ENCODE data around the gene BICDL2.

- TF ChIP-seq POLR2AphosphoS5 (IDR thresholded peaks at IDR 0.05; ENCODE audit: low read depth, low read length) = no peak
- no peak for TF ChIP-seq SIN3A (IDR thresholded peaks at IDR 0.05; ENCODE audit: borderline replicate concordance, insufficient read depth, low read length)
- no peak for TF ChIP-seq TAF1 (IDR thresholded peaks at IDR 0.05; ENCODE audit: borderline replicate concordance, insufficient read depth, low read length)
- no peak for TF ChIP-seq FOXP2 (optimal IDR thresholded peaks at IDR 0.05; ENCODE audit: borderline replicate concordance, extremely low read depth, extremely low read length, insufficient read depth)
- TF ChIP-seq REST (IDR thresholded peaks at IDR 0.05; ENCODE audit: insufficient read depth in 1 of 2, low read depth in 2 of 2, low read length in 2 of 2) = no peak
Observed at GRCh38 chr16:3027489-3027795, 9.3 kb downstream of the BICDL2 start.

All from PFSK-1 (cell line).